ENCODE measurements around the gene OR5B3. TPM values are rescaled to one million over a fixed set of nuclear protein-coding genes. Genes with fewer than 3 reads are reported as not detected.
"Not testable (repeated sequence)": the region's sequence is repeated elsewhere in the genome, so short reads cannot be mapped to it uniquely, and the experiment has no call there.

Gene OR5B3
- not detected for polyA plus RNA-seq (2013, experiment 1 of 2; ENCODE audit: insufficient read length)
- polyA plus RNA-seq (2013, experiment 2 of 2; ENCODE audit: insufficient read length), result not detected

DNA sequence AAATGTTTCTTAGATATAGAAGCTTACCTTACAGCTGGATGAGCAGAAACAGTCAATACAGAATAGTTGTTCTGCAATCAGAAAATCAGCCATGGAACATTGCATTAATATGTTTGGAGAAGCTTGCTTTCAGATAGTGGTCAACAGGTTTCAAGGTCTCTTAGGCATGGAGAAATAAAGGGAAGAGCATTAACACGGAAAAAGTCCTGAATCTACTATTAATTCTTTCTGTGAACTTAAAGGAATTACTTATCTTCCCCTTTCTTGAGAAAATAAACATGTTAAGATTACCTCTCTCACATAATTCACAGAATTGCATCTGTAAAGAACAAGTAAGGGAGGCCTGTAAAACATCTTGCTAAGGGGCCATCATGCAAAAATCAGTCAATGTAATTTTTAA, at the start of gene OR5B3:
TSS of gene OR5B3 (minus strand) at position 101 of the 400 bp plus-strand sequence. CDS start 3,465 bp downstream, outside the sequence.
- DNase-seq, result no peak

DNA sequence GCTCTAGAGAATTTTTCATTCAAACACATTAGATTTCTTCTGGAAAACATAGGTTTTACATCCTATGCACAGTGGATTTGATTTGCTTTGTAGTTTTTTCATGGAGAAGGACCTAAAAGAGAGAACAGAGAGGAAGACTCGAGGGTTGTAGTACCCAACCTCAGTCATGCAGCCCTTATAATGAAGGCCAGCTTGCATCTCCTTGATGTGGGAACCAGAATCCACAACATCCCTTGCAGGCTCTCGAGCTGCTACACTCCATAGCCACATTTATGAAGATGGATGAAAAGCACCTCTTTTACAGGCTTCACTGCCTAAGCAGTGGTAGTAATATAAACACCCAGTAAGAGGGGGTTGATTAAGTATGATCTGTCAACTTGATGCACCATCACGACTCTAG, 44.9 kb upstream of the OR5B3 start:
- no peak for DNase-seq

DNA sequence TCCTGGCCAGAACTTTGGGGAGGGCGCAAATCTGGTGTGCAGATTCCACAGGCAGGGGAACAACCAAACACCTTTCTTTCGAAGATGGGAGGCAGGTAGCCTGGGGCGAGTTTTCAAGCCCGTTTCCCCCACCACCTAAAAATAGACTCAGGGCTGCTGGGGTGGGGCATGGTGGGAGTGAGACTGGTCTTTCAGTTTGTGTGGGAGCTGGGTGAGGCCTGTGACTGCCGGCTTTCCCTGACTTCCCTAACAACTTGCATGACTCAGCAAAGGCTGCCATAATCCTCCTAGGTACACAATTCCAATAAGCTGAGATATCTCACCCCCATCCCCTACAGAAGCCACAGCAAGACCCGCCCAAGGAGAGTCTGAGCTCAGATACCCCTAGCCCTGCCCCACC, 39.6 kb upstream of the OR5B3 start:
- DNase-seq, result no peak

DNA sequence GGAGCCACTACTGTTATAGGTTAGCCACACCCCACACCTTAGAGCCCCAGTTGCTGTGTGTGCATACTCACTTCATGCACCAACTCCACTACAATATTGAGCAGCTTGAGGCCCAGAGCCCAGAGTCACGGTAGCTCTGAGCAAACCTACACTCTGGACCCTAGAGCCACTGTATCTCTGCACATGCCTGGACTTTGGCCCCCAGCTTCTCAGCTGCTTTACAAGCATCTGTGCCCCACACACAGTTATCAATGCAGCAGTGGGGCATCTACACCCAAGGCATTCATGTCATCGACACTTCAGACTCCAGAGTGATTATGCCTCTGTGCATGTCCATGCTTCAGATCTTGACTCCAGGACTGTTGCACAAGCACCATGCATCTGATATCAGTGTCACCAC, 37.6 kb upstream of the OR5B3 start:
- no peak for DNase-seq

DNA sequence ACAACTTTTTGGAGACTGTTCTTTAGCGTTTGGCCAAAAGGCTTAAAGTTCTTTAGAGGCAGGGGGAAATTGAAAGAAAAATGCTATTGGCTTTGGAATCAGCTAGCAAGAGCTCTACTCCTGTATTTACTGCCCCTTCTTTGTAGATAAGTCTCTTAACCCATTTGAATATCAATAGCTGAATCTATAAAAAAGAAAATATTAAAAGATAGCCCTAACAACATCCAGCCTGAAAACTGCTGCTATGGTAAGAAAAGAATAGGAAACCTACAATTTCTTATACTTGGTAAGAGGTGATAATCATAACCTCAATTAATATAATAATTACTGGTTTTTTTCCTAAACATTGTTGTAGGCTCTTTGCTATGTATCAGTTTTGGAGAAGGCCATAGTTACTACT, 35.5 kb upstream of the OR5B3 start, which contains the start of gene OR5B12:
TSS of gene OR5B12 (minus strand) at position 101 of the 400 bp plus-strand sequence. CDS start 2,085 bp downstream, outside the sequence.
- no peak for DNase-seq

DNA sequence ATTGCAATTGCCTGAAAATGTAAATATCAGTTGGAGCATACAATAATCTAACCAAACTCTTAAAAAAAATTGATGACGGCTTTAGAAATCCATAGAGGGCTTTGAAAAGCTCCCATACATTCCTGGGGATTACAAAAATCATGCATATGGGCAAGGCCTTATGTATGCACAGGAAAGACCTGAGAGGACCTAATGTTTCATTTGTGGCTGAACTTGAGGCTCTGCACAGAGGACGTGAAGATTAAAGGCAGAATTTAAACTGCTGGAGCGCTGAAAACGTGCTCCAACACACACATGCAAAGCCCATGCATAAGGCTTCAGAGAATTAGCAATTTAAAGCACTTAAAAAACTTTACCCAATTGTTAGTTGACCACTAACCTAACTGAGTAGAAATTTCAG, 31.8 kb upstream of the OR5B3 start:
- no peak for DNase-seq

DNA sequence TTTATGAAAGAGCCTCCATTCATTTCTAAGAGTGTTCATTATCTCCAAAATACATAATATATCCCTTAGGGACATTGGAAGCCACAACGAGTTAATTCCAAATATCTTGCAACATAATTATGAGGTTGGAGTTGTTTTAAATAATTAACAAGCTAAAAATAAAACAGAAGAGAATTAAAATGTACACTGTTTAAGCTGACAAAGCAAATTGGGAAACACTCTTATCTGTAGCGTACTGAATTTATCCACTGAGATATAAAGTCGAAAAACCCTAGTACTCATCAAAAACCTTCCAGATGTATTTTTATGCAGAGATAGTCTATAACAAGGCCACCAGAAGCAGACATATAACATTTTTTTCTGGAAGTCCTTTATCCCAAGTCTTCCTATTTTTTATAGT, 27.5 kb upstream of the OR5B3 start:
- DNase-seq, result no peak

DNA sequence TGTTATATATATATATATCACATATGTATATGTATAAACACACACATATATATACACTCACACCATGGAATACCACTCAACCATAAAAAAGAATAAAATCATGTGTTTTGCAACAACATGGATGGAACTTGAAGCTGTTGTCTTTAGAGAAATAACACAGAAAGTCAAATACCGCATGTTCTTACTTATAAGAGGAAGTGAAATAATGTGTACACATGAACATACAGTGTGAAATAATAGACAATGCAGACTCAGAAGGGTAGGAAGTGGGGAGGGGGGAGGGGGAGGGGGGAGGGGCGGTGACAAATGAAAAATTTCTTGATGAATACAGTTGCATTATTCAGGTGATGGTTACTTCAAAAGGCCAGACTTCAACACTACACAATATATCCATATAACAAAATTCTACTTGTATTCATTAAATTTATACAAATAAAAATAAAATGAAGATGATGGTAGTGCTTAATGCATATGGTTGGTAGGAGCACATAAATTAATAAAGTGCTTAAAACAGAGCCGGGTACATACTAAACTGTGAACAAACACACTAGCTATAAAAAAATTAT, 27.0 kb upstream of the OR5B3 start:
- no peak for DNase-seq

DNA sequence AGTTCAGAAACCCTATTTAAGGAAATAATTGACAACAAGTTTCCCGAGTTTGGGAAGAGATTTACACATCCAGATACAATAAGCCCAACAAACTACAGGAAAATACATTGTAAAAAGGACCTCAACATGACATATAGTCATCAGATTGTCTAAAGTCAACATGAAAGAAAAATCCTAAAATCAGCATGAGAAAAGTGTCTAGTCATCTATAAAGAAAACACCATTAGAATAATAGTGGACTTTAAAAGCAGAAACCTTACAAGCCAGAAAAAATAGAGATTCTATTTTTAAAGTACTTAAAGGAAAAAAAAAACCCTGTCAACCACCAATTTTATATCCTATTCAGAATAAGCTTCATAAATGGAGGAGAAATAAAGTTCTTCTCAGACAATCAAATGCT, 22.6 kb upstream of the OR5B3 start:
- no peak for DNase-seq

DNA sequence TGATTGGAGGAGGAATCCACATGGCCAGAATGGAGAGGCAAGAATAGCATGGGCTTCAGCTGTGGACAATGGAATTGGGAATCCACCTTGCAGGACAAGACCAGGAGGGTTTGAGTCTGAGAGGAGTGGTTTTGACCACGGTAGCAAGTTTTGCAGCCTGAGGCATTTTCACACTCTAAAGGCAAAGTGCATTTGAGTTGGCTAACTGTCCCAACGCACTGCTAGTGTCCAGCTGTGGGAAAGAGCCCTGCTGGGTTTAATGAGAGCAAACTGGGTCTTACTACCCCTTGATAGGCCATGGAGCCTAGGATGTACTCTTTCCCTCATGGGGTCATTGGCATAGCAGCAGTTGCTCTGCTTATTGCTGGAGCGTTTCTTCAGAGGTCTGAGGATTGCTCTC, 21.3 kb upstream of the OR5B3 start, which contains the start of gene OR5B2:
TSS of gene OR5B2 (minus strand) at position 101 of the 400 bp plus-strand sequence. CDS start 4,860 bp downstream, outside the sequence.
- no peak for DNase-seq

DNA sequence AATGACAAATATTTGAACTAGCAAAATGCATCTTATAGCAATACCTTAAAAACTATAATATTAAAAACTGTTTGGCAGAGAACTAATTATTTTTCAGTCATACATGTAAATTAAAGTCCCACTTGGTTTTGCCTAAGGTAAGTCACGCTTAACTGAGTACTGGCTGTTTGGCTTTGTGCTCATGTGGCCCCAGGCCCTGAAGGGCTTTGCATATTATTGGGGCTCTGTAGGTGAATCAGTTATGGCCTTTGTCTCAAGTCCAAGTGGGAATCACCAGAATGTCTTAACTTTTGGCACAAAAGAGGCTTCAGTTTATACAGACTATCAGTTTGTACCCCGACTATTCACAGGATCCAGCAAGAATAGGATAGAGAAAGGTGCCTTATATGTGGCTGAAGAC, 7.1 kb downstream of the OR5B3 start:
- not testable (repeated sequence) for DNase-seq

DNA sequence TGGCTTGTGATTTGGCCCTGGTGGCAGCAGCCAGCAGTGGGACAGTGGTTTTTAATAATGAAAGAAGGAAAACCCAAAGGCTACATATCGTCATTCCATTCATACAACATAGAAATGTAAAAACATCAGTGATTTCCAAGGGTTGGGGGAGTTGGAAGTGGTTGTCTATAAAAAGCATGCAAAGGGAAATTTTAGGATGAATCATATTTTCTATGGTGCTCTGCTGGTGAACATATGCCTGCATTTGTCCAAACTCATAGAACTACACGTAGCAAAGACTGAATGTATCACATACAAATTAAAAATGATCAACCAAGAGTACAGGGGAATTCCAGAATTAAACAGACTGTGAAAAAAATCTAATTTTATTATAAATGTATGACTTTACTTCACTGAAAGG, 11.1 kb downstream of the OR5B3 start:
- DNase-seq, result peak; percentile 84

DNA sequence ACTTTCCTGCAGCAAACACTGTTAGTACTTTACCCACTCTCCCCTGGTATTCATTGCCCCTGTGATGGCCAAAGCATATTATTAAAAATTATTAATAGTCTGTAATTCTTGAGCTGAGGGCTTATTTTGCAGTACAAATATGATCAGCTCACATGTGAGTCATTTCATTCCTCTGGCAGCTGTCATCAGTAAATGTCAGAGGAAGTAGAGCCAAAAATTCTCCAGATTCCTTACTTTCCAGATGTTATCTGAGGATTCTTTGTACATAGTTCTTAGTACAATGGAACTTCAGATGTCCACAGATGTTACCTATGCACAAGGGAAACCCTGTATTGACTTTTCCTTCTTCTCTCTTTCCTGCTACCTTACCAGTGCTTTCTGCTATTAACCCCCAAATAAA, 12.5 kb downstream of the OR5B3 start:
- DNase-seq, result peak; percentile 91

DNA sequence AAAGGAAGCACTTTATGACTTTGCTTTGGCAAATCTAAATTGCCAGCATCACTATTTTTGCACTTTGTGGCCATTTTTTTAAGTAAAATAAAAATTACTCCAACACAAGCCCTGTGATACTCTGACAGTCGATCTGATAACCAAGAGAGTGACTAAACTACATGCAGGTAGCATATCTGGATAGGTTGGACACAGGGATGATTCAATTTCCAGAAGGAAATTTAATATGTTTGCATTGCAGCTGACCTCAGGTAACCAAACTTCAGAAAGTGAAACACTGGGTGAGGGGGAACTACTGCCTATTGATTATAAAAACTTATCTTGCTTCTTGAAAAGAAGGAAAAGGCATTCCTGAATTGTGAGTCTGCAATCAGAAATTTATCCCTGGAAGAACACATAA, 13.9 kb downstream of the OR5B3 start:
- DNase-seq, result no peak

DNA sequence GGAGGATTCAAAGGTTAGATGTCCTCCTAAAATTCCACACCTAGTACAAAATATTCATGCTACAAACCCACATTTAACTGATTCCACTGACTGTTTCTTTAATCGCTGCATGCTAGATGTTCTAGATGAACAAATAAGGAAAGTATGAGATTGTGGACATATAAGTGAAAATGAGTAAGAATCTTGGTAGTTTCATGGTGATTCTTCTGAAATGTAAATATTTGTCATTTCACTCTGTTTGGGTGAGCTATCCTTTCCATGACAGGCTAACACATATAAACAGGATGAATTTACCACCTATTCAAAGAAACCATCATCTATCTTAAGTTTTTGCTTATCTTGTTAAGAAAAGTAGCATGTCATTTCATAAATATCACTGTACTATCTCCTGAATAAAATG, 14.8 kb downstream of the OR5B3 start:
- peak; percentile 49 for DNase-seq

DNA sequence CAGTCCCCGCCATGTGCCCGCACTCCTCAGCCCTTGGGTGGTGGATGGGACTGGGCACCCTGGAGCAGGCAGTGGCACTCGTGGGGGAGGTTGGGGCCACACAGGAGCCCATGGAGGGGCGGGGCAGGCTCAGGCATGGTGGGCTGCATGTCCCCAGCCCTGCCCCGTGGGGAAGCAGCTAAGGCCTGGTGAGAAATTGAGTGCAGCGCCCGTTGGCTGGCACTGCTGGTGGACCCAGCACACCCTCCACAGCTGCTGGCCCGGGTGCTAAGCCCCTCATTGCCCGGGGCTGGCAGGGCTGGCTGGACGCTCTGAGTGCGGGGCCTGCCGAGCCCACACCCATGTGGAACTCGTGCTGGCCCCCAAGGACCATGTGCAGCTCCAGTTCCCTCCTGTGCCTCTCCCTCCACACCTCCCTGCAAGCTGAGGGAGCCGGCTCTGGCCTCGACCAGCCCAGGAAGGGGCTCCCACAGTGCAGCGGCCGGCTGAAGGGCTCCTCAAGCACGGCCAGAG, 16.1 kb downstream of the OR5B3 start:
- no peak for DNase-seq

DNA sequence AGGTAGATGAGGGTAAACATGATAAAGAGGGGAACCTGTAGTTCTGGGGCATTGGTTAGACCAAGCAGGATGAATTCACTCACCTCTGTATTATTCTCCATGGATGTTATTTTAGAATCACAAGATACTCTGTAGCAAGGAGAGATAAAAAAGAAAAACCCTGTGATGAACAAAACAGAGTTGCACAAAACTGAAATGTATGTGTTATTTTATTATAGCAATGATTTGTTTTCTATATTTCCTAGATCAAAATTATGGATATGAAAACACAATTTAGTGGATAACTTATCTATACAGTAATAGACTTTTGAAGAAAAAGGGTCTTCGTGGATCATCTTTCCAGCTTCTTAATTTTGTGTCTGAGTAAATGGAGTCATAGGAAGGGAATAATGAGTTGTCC, 47.7 kb downstream of the OR5B3 start, which contains the start of gene OR5B17:
TSS of gene OR5B17 (minus strand) at position 101 of the 400 bp plus-strand sequence. CDS start at position 101, 0 bp downstream.
- DNase-seq, result no peak

DNA sequence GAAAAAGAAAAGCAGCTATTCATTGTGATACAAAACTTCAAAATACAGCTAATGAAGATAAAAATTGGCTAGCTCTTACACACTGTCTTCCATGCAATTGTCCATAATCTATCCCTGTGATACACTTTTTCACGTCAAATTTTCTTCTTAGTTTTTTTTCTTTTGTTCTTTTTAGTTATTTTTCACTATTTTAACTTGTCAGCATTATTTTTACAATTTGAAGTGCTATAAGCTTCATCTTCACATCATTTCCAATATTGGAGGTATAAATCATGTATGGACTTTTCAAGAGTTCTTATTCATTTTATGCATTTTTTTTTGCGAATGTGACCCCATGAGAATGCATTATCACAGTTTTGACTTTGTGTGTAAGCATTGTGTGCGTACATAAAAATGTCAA, 51.9 kb downstream of the OR5B3 start:
- no peak for DNase-seq

Data from fibroblast of skin of back (primary cell).